Measurements from ENCODE around the gene RAB15.
"Not testable (repeated sequence)": the region's sequence is repeated elsewhere in the genome, so short reads cannot be mapped to it uniquely, and the experiment has no call there.

The RAB15 gene

DNA sequence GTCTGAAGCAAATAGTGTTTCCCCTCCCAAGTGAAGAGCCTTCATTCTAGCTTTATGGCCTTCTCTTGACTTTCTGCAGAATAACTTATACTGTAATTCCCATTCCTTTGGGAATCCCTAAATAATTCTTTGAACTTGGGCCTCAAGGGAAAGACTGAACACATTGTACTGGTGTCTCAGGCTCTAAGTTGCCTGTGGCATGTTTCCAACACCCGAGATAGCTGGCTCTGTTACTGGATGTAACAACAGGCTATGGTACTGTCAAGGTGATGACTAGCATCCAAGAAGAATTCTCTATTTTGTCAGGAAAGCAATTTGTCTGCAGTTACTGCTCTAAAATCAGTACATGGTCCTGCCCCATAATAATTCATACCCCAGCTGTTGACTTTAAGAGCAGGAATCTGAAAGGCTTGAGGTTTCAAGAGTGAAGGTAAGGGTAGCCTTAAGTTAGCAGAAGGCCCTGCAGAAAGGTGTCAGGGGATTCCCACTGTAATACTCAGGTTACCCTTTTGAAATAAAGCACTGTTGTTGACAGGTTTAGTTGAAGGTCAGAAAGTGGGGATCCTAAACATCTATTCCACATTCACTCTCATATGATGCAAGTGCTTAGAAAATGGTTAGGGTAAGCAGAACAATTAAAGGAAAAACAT lies 34.8 kb downstream of the RAB15 start:
- no peak for DNase-seq

DNA sequence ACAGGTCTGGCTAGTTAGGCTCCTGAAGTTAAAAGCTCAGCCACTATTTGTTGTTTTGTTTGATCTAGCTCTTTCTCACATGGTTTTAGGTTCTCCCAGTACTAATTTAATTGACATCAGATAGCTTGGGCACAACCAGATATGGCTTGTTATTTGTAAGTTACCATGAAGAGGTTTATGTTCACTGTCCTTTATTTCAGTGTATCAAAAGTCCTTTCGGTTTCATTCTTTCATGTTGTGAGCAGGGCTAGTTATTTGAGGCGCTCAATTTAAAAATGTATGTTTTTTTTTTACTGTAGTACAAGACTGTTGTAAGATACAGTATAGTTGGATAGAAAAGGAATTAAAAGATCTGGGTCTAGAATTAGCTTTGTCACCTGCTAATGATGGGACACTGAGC lies 36.6 kb downstream of the RAB15 start:
- no peak for DNase-seq

DNA sequence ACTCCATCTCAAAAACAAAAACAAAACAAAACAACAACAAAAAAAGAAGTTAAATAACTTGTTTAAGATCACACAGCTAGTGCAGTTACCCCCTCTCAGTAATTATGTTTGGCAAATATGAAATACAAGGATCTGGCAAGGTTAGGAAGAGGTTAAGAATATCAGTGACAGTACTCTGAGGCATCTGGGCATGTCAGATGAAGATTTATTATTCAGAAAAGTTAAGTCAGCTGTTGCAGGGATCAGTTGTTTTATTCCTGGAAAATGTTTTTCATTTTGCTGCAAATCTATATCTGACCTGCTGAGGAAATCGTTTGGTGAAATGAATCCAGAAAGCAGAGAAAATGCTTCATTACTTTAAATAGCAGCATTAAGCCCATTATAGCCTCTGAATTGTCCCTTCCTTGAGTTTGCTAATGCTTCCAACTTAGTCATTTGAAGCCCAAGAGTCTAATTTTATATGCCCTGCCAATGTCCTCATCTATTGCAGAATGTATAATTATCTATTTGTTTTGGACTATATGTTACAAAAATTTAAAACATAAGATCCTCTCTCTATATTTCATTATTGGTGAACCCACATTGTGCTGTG lies 37.7 kb downstream of the RAB15 start:
- no peak for DNase-seq

DNA sequence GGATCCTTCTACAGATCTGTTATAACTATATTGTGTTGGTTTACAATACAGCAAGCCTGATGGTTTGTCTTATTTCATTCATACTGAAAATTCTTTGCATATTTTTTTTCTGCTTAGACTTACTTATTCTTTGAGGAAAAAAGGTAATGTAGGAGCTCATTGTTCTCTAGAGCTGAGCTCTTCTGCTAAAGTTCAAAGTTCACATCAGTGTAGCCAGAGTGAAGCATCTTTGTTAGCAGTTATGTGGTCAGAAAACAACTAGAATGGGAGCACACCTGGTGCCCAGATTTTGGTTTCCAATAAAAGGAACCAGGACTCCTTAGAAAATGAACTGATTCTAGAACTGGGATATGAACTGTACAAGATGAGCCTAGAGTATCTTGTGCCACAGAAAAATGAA lies 39.9 kb downstream of the RAB15 start:
- DNase-seq: no peak

DNA sequence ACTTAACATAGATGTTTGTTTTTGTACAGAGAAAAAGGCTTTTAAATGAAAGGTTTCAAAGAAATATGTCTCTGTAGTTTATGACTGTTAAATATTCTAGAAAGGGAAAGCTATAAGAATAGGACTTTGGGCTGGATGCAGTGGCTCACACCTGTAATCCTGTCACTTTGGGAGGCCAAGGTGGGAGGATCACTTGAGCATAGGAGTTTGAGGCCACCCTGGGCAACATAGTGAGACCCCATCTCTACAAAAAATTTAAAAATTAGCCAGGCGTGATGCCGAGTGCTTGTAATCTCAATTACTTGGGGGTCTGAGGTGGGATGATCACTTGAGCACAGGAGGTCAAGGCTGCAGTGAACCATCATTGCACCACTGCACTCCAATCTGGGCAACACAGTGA lies 41.0 kb downstream of the RAB15 start:
- no peak for DNase-seq

DNA sequence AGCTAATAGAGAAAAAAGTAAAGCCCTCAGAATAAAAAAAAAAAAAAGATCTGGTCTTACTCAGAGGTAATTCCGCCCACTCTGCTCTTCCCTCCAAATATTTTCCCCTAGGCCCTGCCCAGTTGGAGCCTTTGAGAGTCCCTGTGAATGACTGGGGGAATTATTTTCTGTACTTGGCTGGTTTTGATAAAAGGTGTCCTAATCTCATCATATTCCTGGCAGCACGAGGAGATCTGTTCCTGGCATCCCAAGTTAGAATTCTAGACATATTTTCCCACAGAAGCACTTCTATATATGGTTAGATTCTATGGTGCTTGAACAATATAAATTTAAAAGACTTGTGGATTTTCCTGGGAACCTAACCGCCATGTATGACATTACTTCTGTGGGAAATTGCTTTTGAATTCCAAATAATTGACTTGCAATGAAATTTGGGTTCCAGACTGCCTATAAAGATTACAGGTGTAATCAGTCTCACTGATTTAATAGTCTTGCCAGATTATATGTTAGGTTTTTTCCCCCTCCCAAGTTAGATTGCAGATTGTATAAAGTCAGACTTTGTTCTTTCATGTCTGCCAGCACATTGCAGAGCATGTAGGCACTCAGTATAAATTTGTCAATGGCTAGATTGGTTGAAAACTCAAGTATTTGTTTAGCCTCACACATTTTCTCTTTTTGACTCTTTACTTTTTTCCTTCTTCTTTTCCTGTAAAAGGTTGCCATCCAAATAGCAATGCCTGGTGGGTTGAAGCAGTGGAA lies 41.9 kb downstream of the RAB15 start:
- DNase-seq: no peak

DNA sequence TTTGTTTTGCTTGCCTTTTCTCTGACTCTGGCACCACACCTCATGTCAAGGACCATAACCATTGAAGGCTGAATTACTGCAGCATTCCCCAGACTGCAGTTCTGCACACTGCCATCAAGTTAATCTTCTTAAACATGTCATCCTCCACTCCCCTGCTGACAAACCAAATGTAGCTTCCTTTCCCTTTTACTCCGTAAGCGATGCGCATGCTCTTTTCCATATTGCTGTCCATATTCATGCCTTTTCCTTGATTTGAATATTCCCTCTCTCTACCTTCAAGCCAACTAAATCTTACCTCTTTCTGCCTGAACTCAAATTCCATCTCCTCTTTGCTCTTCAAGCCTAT lies 43.1 kb downstream of the RAB15 start:
- DNase-seq: no peak

DNA sequence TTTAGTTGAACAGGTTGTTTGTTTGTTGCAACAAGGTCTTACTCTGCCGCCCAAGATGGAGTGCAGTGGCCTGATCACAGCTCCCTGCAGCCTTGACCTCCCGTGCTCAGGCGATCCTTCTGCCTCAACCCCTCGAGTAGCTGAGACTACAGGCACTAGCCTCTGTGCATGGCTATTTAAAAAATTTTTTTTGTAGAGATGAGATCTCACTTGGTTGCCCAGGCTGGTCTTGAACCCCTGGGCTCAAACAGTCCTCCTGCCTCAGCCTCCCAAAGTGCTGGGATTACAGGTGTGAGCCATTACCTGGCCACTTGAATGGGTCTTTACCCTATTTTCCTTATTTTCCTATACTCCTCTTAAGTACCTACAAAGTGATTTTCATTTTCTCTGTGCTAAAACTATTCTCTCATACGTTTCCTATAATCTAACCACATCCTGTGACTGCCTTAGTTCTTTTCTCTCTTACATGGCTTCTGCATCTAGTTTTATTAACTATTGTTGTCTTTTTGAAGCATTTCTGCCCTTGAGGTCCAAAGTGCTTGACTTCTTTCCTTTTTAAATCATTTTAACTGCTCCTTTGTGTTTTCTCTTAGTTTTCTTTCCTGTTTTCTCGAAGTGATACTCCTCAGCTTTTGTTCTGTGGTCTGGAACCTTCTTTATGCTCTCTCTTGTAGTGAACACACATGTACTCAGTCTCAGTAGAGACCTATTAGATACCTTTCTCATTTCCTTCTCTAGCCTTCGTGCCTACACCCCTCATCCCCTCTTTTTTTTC lies 43.7 kb downstream of the RAB15 start:
- DNase-seq: no peak

DNA sequence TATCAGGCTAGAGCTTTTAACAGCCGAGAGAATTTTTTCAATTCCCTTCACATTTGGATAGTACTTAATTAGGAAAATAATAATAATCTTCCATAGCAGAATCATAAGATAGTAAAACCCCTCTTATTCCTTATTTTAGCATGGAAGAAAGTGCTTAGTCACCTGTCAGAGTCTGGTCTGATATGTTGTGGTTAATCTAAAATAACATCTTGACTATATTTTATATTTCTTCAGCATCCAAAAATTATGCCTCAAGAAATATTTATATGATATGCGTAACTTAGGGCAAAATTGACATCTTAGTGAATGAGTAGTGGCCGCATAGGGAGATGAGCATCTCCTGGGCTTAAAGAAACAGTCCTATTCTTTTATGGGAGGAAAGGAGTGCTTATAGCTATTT lies 45.1 kb downstream of the RAB15 start:
- no peak for DNase-seq

DNA sequence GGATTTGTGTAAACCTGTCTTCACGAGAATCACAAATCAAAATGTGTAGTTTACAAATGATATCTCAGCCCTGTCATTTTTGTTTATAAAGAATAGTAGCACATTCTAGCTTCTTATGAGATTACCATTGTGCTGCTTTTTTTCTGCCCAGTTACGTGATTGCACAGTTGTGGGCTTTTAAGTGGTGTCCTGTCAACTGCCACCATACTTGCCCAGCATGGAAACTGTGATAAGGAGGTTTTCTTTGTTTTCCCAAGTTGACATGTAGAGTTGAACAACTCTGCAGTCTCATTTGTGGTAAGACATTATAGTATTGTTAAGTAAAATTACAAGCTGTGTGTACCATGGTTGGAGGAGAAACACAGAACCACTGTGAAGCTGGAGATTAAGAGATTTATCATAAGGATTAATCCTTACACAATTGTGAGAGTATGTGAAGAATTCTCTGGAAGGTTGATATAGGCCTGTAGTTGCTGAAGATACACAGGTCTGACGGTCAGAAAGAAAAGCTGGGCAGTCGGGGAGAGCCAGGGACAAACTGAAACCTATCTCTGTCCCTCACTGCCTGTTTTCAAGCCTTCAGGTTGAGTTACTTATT lies 45.6 kb downstream of the RAB15 start:
- no peak for DNase-seq

DNA sequence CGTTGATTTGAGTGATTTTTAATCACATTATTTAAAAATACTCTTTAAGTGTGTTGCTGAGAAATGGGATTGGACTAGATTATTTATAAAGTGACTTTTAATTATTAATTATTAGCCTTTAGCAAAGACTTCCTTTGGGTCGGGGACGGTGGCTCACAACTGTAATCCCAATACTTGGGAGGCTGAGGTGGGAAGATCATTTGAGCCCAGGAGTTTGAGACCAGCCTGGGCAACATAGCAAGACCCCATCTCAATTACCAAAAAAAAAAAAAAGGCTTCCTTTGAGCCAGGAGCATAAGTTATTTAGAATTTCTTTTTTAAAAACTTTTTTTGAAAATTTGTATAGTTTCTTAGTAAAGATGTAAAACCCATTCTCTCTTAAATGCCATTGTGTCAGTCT lies 49.1 kb downstream of the RAB15 start:
- DNase-seq: no peak

DNA sequence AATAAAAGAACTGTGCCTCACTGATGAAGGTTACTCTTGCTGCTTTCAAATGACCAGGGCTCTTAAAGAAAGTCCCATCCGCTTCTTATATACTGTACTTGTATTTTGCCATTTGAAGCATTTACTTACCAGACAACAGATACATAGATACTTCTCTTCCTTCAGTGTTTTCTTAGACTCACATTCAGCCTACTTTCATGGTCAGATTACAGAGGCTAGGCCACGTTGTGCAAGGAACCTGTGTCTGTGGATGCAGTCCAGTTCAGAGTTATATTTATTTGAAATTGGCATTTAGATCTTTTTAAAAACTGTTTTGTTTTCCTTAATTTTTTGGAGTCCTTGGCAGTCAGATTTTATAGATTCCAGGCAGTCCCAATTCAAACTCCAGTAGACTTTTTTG lies 51.7 kb downstream of the RAB15 start:
- no peak for DNase-seq

DNA sequence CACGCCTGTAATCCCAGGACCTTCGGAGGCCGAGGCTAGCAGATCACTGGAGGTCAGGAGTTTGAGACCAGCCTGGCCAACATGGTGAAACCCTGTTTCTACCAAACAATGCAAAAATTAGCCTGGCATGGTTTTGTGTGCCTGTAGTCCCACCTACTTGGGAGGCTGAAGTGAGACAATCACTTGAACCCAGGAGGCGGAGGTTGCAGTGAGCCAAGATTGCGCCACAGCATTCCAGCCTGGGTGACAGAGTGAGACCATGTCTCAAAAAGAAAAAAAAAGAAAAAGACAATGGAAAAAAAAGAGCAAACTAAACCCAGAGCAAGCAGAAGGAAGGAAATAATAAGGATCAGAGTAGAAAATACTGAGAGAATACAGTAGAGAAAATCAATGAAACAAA lies 52.5 kb downstream of the RAB15 start:
- DNase-seq: no peak

DNA sequence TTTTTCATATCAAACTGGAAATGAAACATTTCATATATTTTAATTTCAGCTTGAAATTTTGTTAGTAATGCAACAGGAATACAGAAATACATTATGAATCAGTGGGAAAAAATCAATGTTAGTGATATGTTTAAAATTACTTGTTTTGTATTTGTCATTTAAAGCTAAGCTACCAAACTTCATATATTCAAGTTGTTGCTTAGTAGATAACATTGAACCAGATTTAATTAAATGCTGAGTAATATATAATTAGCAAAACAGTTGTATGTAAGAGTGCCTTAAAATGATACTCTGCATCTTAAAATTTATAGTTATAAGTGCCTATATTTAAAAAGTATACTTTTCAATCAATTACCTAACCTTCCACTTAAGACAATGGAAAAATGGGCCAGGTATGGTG lies 52.9 kb downstream of the RAB15 start:
- DNase-seq: no peak

DNA sequence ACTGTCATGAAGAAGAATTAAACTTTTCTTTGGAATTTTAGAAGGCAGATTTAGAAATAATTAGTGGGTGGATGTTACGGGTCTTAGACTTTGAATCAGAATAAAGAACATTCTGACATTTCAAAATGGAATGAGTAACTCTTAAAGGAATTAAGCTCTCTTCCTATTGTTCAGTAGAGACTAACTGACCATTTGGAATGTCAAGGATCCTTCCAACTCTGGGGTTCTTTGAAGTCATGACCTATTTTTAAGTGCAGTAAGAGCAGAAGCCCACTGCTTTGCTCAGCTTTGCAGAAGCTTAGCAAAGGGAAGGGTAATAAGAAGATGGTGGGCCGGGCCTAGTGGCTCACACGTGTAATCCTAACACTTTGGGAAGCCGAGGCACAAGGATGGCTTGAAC lies 53.9 kb downstream of the RAB15 start:
- no peak for DNase-seq

DNA sequence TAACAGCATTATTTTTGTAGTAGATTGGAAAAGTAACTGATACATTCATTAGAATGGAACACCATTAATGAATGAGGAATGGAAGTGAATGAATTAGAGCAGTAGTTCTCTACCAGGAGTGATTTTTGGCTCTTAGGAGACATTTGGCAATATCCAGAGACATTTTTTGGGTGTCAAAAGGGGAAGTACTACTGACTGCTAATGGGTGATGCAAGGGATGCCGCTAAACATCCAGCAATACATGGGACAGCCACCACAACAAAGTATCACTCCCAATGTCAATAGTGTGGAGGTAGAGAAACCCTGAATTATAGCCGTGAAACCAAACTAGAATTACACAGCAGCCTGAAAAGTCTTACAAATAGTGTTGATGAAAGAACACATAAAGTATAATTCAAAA lies 56.3 kb downstream of the RAB15 start:
- DNase-seq: no peak

DNA sequence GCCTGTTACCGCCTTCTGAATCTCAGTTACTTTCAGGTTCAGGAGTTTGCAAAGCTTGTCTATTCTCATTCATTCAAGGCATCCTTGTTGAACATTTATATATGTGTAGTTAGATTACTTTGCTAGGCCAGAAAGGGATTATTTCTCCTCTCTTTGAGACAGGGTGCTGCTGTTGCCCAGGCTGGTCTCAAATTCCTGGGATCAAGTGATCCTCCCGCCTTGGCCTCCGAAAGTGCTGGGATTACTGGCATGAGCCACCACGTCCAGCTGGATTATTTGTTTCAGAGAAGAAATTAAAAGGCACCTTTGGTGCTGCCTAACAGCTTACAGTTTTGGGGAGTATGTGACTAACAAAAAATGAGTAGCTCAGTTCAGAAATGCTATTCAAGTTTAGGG lies 57.1 kb downstream of the RAB15 start:
- DNase-seq: no peak

DNA sequence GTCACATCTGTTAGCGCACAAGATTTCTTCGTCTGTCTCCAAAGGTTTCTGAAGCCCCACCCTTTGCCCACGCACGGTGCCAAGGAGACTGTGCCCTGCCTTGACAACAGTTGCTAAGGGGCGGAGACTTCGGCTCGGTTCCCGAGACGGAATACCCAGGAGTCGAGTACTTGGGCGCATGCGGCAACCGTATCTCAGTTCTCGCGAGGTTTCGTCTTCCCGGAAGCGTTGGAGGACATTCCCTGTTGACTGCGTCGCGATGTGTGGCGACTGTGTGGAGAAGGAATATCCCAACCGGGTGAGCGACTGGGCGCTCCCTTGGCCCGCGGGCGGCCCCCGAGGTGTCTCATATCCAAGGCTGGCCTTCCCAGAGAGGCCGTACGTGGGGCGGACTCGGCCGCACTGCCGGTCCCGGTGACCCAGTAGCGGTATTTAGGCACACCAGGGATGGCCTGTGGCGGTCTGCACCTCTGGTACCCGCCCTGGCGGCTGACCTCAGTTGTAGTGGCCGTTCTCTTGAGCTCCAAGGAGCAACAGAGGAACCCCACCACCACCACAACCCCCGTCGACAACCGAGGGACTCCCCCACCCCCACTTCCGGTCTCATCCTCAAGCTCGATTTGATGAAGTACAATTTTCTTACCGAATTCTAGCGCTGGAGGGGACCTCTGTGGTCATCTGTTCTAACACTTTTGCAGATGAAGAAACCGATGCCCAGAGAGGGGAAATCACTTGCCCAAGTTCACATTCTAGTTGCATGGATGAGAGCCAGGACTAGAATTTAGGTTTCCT lies 57.7 kb downstream of the RAB15 start, which contains the start of gene CHURC1:
Gene CHURC1, plus strand, starts transcription at position 219 of the 792 bp plus-strand sequence. Its CDS starts 41 bp downstream, at position 260.
- peak; percentile 58 for DNase-seq

DNA sequence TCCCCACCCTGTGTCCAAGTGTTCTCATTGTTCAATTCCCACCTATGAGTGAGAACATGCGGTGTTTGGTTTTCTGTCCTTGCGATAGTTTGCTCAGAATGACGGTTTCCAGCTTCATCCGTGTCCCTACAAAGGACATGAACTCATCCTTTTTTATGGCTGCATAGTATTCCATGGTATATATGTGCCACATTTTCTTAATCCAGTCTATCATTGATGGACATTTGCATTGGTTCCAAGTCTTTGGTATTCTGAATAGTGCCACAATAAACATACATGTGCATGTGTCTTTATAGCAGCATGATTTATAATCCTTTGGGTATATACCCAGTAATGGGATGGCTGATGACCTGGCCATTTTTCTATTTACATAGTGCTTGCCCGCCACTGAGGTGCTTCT lies 58.7 kb downstream of the RAB15 start:
- DNase-seq: not testable (repeated sequence)

DNA sequence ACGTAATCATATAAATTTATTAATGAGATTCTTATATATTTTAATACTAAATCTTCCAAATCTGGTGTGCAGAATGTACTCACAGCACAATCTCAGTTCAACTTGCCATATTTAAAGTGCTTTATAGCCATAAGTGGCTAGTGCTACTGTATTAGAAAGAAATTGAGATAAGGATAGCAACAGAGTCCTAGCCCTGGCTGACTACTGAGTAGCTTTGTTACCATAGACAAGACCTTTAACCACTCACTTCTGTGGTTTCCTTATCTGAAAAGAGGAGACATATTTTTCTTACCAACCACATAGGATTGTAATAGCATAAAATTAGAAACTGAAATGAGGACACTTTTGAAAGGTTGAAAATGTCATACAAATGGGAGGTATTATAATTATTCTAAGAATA lies 59.9 kb downstream of the RAB15 start:
- no peak for DNase-seq

DNA sequence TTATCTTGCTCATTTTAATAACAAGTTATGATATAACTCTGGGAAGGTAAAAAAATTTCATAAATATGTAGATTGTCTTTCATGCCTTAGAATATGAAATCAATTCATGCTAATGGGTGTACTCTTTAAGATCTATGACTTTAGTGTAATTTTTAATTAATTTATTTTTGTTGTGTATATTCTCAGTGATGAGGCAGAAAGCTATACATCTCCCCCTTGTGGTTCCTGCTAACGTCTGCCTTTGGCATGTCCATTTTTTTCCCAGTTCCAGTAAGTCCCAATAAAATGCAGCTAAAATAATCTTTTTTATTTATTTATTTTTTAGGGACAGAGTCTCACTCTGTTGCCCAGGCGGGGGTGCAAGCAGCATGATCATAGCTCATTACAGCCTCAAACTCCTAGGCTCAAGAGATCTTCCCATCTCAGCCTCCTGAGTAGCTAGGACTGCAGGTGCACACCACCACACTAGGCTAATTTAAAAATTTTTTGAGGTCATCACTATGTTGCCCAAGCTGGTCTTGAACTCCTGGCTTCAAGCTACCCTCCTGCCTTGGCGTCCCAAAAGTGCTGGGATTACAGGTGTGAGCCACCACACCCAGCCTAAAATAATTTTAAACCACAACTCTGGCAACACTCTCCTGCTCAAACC lies 61.2 kb downstream of the RAB15 start:
- no peak for DNase-seq

DNA sequence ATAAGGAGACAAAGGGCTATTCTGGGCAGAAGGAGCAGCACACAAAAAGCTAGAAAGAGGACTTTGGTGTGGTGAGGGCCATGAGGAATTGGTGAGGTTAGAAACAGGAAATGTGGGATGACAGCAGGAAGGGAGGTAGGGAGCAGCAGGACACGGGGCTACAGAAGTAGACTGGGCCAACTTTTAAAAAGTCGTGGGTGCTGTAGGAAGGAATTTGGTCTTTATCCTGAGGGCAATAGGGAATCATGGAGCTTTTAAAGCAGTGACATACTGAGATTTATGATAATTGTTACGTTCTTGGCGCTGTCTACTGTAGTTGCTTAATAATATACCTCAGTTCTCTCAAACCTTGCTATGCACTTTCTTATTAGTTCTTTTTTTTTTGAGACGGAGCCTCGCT lies 66.1 kb downstream of the RAB15 start:
- DNase-seq: no peak

All from activated gamma-delta T cell (primary cell).